HEK293 (cell line): ENCODE data around the gene PLCB3.
A peak's percentile ranks its signal among the peaks of the same experiment; 100 is the strongest.

Source experiments
- FEZF1 ChIP-seq: fragments of 450-650 bp; formaldehyde crosslinking; IDR thresholded peaks from 2 replicates; pipeline ENCODE4 v1.5.1; 2016; ENCODE audit warnings: missing biosample characterization, missing genetic modification characterization
- GLI4 ChIP-seq: fragments of 450-650 bp; formaldehyde crosslinking; IDR thresholded peaks from 2 replicates; pipeline ENCODE4 v1.5.1; 2016; ENCODE audit warnings: missing biosample characterization, missing genetic modification characterization
- KLF10 ChIP-seq: fragments of 450-650 bp; IDR thresholded peaks from 2 replicates; pipeline ENCODE4 v1.5.1; 2018; ENCODE audit warnings: missing biosample characterization, mild to moderate bottlenecking, missing genetic modification characterization
- REPIN1 ChIP-seq: fragments of 450-650 bp; formaldehyde crosslinking; IDR thresholded peaks from 2 replicates; pipeline ENCODE4 v1.5.1; 2017; ENCODE audit warnings: missing biosample characterization, missing genetic modification characterization, low read depth
- SCRT2 ChIP-seq: fragments of 450-650 bp; formaldehyde crosslinking; IDR thresholded peaks from 2 replicates; pipeline ENCODE4 v1.5.1; 2016; ENCODE audit warnings: missing biosample characterization, missing genetic modification characterization
- TRIM28 ChIP-seq: IDR thresholded peaks from 2 replicates; pipeline ENCODE4 v1.6.1; 2011; ENCODE audit warnings: low read length, control low read depth, borderline replicate concordance
- ZBTB10 ChIP-seq: fragments of 450-650 bp; formaldehyde crosslinking; IDR thresholded peaks from 2 replicates; pipeline ENCODE4 v1.5.1; 2016; ENCODE audit warnings: missing biosample characterization, missing genetic modification characterization
- ZBTB20 ChIP-seq: fragments of 450-650 bp; formaldehyde crosslinking; IDR thresholded peaks from 2 replicates; pipeline ENCODE4 v1.5.1; 2016; ENCODE audit warnings: missing biosample characterization, missing genetic modification characterization
- ZFP37 ChIP-seq: fragments of 450-650 bp; formaldehyde crosslinking; IDR thresholded peaks from 2 replicates; pipeline ENCODE4 v1.5.1; 2016; ENCODE audit warnings: missing biosample characterization, missing genetic modification characterization
- ZNF169 ChIP-seq: fragments of 450-650 bp; formaldehyde crosslinking; IDR thresholded peaks from 2 replicates; pipeline ENCODE4 v1.5.1; 2016; ENCODE audit warnings: missing biosample characterization, missing genetic modification characterization
- ZNF18 ChIP-seq: fragments of 450-650 bp; formaldehyde crosslinking; IDR thresholded peaks from 2 replicates; pipeline ENCODE4 v1.5.1; 2016; ENCODE audit warnings: missing biosample characterization, missing genetic modification characterization
- ZNF280C ChIP-seq: fragments of 450-650 bp; formaldehyde crosslinking; IDR thresholded peaks from 2 replicates; pipeline ENCODE4 v1.5.1; 2016; ENCODE audit warnings: missing biosample characterization, missing genetic modification characterization
- ZNF280D ChIP-seq: fragments of 450-650 bp; formaldehyde crosslinking; IDR thresholded peaks from 2 replicates; pipeline ENCODE4 v1.5.1; 2016; ENCODE audit warnings: missing biosample characterization, missing genetic modification characterization
- ZNF302 ChIP-seq: fragments of 450-650 bp; formaldehyde crosslinking; IDR thresholded peaks from 2 replicates; pipeline ENCODE4 v1.5.1; 2016; ENCODE audit warnings: missing biosample characterization, missing genetic modification characterization, low read depth
- ZNF513 ChIP-seq: fragments of 450-650 bp; IDR thresholded peaks from 2 replicates; pipeline ENCODE4 v1.5.1; 2018; ENCODE audit warnings: missing biosample characterization, missing genetic modification characterization
- ZNF600 ChIP-seq: fragments of 450-650 bp; formaldehyde crosslinking; IDR thresholded peaks from 2 replicates; pipeline ENCODE4 v1.5.1; 2016; ENCODE audit warnings: missing biosample characterization, missing genetic modification characterization
- ZNF624 ChIP-seq: fragments of 450-650 bp; formaldehyde crosslinking; IDR thresholded peaks from 2 replicates; pipeline ENCODE4 v1.5.1; 2017; ENCODE audit warnings: missing biosample characterization, missing genetic modification characterization
- ZNF660 ChIP-seq: fragments of 450-650 bp; IDR thresholded peaks from 2 replicates; pipeline ENCODE4 v1.5.1; 2018; ENCODE audit warnings: missing biosample characterization, mild to moderate bottlenecking, missing genetic modification characterization
- ZNF830 ChIP-seq: fragments of 450-650 bp; IDR thresholded peaks from 2 replicates; pipeline ENCODE4 v1.5.0; 2018; ENCODE audit warnings: missing biosample characterization, missing genetic modification characterization, low read depth, mild to moderate bottlenecking, moderate library complexity
- ZSCAN23 ChIP-seq: fragments of 450-650 bp; formaldehyde crosslinking; IDR thresholded peaks from 2 replicates; pipeline ENCODE4 v1.5.1; 2016; ENCODE audit warnings: missing biosample characterization, missing genetic modification characterization
- ZSCAN4 ChIP-seq: fragments of 450-650 bp; formaldehyde crosslinking; IDR thresholded peaks from 2 replicates; pipeline ENCODE4 v1.5.1; 2017; ENCODE audit warnings: missing biosample characterization, missing genetic modification characterization
- TF ChIP-seq, protein P1 (sequence below): fragments of 450-650 bp; formaldehyde crosslinking; IDR thresholded peaks from 2 replicates; pipeline ENCODE4 v1.5.1; 2016; ENCODE audit warnings: missing biosample characterization, missing genetic modification characterization
- TF ChIP-seq, protein P2 (sequence below): fragments of 450-650 bp; formaldehyde crosslinking; IDR thresholded peaks from 2 replicates; pipeline ENCODE4 v1.5.1; 2016; ENCODE audit warnings: missing biosample characterization, missing genetic modification characterization

The PLCB3 gene

GRCh38 chr11:64240435-64241240 is 10.7 kb upstream of the PLCB3 start, which contains the start of gene FKBP2 (continued):
- TF ChIP-seq ZNF624 (tag by site-specific recombination) (no peak), ZSCAN23 (no peak), ZNF513 (no peak), ZBTB10 (peak; percentile 91), ZFP37 (no peak), KLF10 (tag by site-specific recombination) (peak; percentile 82), ZNF660 (0 out of 2 replicates have a peak, but pooled peaks have one; percentile 12), ZNF280C (no peak), GLI4 (tag by site-specific recombination) (no peak), REPIN1 (tag by site-specific recombination) (no peak), ZNF169 (no peak), ZNF600 (tag by site-specific recombination) (no peak), ZNF830 (no peak), TRIM28 (no peak), ZNF302 (tag by site-specific recombination) (no peak), ZBTB20 (tag by site-specific recombination) (no peak), SCRT2 (tag by site-specific recombination) (no peak), FEZF1 (peak; percentile 40; the same call in 1 of the 2 replicates), ZSCAN4 (tag by site-specific recombination) (no peak), ZNF280D (no peak), ZNF18 (tag by site-specific recombination) (no peak)
- TF ChIP-seq, protein P1, sequence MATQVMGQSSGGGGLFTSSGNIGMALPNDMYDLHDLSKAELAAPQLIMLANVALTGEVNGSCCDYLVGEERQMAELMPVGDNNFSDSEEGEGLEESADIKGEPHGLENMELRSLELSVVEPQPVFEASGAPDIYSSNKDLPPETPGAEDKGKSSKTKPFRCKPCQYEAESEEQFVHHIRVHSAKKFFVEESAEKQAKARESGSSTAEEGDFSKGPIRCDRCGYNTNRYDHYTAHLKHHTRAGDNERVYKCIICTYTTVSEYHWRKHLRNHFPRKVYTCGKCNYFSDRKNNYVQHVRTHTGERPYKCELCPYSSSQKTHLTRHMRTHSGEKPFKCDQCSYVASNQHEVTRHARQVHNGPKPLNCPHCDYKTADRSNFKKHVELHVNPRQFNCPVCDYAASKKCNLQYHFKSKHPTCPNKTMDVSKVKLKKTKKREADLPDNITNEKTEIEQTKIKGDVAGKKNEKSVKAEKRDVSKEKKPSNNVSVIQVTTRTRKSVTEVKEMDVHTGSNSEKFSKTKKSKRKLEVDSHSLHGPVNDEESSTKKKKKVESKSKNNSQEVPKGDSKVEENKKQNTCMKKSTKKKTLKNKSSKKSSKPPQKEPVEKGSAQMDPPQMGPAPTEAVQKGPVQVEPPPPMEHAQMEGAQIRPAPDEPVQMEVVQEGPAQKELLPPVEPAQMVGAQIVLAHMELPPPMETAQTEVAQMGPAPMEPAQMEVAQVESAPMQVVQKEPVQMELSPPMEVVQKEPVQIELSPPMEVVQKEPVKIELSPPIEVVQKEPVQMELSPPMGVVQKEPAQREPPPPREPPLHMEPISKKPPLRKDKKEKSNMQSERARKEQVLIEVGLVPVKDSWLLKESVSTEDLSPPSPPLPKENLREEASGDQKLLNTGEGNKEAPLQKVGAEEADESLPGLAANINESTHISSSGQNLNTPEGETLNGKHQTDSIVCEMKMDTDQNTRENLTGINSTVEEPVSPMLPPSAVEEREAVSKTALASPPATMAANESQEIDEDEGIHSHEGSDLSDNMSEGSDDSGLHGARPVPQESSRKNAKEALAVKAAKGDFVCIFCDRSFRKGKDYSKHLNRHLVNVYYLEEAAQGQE (tag by site-specific recombination) = peak; percentile 65
- TF ChIP-seq, protein P2, sequence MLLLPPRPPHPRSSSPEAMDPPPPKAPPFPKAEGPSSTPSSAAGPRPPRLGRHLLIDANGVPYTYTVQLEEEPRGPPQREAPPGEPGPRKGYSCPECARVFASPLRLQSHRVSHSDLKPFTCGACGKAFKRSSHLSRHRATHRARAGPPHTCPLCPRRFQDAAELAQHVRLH = peak; percentile 97
